Measurements from ENCODE around the gene FOXP1. TPM values are rescaled to one million over a fixed set of nuclear protein-coding genes. Genes with fewer than 3 reads are reported as not detected.
A peak's percentile ranks its signal among the peaks of the same experiment; 100 is the strongest.
"Not testable (repeated sequence)": the region's sequence is repeated elsewhere in the genome, so short reads cannot be mapped to it uniquely, and the experiment has no call there.

The FOXP1 gene
- total RNA-seq, 1 donor from 2014 or later: 195 TPM

DNA sequence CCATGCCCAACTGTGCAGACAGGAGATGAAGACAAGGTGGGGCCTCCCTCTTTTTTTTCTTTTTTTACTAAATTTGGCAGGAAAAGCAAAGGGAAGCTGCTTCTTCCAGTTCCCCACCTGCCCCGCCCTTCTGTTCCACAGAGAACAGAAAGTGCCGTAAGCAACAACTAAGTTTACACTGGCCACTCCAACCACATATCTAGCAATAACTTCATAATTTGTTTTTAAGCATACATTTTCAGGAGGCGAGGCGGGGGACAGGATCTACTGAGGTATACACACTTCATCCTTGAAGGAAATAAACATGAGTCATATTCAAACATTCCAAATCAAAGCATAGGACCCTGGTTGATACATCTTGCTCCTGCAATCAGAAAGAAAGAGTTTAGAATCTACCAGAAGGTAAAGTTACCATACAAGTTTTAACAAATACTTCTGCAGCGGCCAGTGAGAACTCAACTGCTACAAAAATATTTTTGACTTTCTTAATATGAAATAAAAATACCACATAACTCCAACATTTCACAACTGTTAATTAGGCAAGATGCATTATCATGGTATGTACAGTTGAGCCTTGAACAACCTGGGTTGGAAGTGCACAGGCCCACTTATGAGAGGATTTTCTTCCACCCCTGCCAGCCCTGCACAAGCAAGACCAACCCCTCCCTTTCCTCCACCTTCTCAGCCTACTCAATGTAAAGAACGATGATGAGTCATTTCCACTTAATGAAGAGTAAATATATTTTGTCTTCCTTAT lies 50.7 kb downstream of the FOXP1 start:
- Mint-ChIP-seq H3K4me3 (ENCODE audit: unreplicated experiment) (peak overlapping the region; percentile 10), H3K27ac (ENCODE audit: unreplicated experiment) (peak overlapping the region; percentile 94), H3K9me3 (ENCODE audit: unreplicated experiment) (no peaks in the 10 kb centered on the region), H3K36me3 (ENCODE audit: unreplicated experiment) (peaks cover 10% of the 10 kb centered on the region), H3K27me3 (ENCODE audit: unreplicated experiment) (no peaks in the 10 kb centered on the region), H3K4me1 (ENCODE audit: unreplicated experiment) (peaks cover 83% of the 10 kb centered on the region)
- TF ChIP-seq, protein P1, sequence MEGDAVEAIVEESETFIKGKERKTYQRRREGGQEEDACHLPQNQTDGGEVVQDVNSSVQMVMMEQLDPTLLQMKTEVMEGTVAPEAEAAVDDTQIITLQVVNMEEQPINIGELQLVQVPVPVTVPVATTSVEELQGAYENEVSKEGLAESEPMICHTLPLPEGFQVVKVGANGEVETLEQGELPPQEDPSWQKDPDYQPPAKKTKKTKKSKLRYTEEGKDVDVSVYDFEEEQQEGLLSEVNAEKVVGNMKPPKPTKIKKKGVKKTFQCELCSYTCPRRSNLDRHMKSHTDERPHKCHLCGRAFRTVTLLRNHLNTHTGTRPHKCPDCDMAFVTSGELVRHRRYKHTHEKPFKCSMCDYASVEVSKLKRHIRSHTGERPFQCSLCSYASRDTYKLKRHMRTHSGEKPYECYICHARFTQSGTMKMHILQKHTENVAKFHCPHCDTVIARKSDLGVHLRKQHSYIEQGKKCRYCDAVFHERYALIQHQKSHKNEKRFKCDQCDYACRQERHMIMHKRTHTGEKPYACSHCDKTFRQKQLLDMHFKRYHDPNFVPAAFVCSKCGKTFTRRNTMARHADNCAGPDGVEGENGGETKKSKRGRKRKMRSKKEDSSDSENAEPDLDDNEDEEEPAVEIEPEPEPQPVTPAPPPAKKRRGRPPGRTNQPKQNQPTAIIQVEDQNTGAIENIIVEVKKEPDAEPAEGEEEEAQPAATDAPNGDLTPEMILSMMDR (IDR thresholded peaks at IDR 0.05): no peak
- DNase-seq (ENCODE audit: extremely low spot score, unreplicated experiment): no peak

DNA sequence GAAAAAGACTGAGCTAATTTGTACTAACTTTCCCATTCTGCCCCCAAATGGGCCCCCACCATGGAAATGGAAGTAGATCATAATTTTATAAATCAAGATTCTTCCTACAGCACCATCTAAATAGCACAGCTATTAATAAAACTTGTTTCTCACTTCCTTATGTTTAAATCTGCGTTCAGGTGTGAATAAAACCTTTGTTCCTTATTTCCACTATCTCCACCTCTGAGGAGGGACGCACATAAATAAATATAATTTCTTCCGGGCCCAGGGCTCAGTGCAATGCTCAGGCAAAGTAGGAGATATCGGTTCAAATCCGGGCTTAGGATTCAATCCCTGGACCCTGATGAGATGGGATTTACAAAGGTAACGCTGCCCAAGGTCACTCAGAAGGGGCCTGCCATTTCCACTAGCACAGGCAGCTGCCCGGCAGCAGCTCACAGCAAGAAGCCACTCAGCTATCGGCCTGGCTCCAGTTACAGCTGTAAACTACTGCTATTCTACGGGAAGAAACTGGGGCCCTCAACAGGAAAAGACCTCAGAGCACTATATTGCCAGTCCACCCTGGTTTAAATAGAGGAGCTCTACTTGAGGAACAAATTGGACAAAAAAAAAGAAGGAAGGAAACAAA lies 52.5 kb downstream of the FOXP1 start:
- no peaks in the 10 kb centered on the region for H3K27me3 Mint-ChIP-seq (ENCODE audit: unreplicated experiment)
- H3K9me3 Mint-ChIP-seq (ENCODE audit: unreplicated experiment): no peaks in the 10 kb centered on the region
- H3K27ac Mint-ChIP-seq (ENCODE audit: unreplicated experiment): peak overlapping the region; percentile 94
- no peak for DNase-seq (ENCODE audit: extremely low spot score, unreplicated experiment)
- H3K4me1 Mint-ChIP-seq (ENCODE audit: unreplicated experiment): peaks cover 76% of the 10 kb centered on the region
- no peak overlapping the region for H3K4me3 Mint-ChIP-seq (ENCODE audit: unreplicated experiment)
- TF ChIP-seq, protein P1 (IDR thresholded peaks at IDR 0.05): no peak
- peaks cover 17% of the 10 kb centered on the region for H3K36me3 Mint-ChIP-seq (ENCODE audit: unreplicated experiment)

DNA sequence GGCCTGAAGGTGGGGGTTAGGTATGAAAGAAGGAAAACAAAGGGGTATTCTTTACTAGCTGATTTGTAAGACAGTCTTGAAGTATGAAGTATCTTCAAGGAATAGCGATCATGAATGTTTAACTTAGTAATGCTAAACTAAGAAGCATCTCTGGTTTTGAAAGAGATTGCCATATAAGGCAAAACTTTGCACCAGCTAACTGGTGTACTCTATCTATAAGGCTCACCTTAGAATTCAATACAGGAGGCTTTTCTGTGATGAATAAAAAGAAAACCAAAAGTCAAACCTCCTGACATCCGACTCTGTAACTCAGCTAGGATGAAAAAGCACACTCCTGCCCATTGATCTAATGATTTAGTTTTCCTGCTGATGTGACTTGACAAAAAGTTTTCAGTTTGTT lies 54.7 kb downstream of the FOXP1 start:
- TF ChIP-seq, protein P1 (IDR thresholded peaks at IDR 0.05): no peak
- peaks cover 64% of the 10 kb centered on the region for H3K4me1 Mint-ChIP-seq (ENCODE audit: unreplicated experiment)
- peak overlapping the region; percentile 20 for H3K27ac Mint-ChIP-seq (ENCODE audit: unreplicated experiment)
- H3K36me3 Mint-ChIP-seq (ENCODE audit: unreplicated experiment): peaks cover 17% of the 10 kb centered on the region
- H3K27me3 Mint-ChIP-seq (ENCODE audit: unreplicated experiment): no peaks in the 10 kb centered on the region
- H3K9me3 Mint-ChIP-seq (ENCODE audit: unreplicated experiment): no peaks in the 10 kb centered on the region
- no peak overlapping the region for H3K4me3 Mint-ChIP-seq (ENCODE audit: unreplicated experiment)
- no peak for DNase-seq (ENCODE audit: extremely low spot score, unreplicated experiment)

DNA sequence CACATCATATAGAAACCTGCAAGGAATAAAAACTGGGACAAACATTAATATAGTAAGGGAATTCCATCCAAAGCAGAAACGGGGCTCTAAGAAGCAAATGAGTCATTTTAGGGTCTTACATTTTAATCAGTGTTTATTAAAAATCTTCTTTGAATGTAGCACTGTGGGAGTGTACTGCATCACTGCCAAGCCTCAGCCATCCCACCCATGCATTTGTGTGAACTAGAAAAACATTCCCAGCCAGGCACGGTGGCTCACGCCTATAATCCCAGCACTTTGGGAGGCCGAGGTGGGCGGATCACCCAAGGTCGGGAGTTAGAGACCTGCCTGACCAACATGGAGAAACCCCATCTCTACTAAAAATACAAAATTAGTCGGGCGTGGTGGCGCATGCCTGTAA lies 57.1 kb downstream of the FOXP1 start:
- H3K27me3 Mint-ChIP-seq (ENCODE audit: unreplicated experiment); DNase-seq (ENCODE audit: extremely low spot score, unreplicated experiment): not testable (repeated sequence)

GRCh38 chr3:71525391-71525790 lies 58.1 kb downstream of the FOXP1 start:
- no peaks in the 10 kb centered on the region for H3K9me3 Mint-ChIP-seq (ENCODE audit: unreplicated experiment)
- no peaks in the 10 kb centered on the region for H3K27me3 Mint-ChIP-seq (ENCODE audit: unreplicated experiment)
- DNase-seq (ENCODE audit: extremely low spot score, unreplicated experiment): no peak
- no peak overlapping the region for H3K27ac Mint-ChIP-seq (ENCODE audit: unreplicated experiment)
- no peak overlapping the region for H3K4me3 Mint-ChIP-seq (ENCODE audit: unreplicated experiment)
- H3K36me3 Mint-ChIP-seq (ENCODE audit: unreplicated experiment): peaks cover 14% of the 10 kb centered on the region
- peaks cover 60% of the 10 kb centered on the region for H3K4me1 Mint-ChIP-seq (ENCODE audit: unreplicated experiment)
- TF ChIP-seq, protein P1 (IDR thresholded peaks at IDR 0.05): no peak

More for the DNA sequence above, 57.1 kb downstream of the FOXP1 start:
- peaks cover 19% of the 10 kb centered on the region for H3K36me3 Mint-ChIP-seq (ENCODE audit: unreplicated experiment)
- not testable (repeated sequence) for H3K9me3 Mint-ChIP-seq (ENCODE audit: unreplicated experiment); H3K27ac Mint-ChIP-seq (ENCODE audit: unreplicated experiment); H3K4me3 Mint-ChIP-seq (ENCODE audit: unreplicated experiment)
- H3K4me1 Mint-ChIP-seq (ENCODE audit: unreplicated experiment): peaks cover 62% of the 10 kb centered on the region
